SK-N-SH (cell line): Measurements from ENCODE around the gene GDF2. TPM values are rescaled to one million over a fixed set of nuclear protein-coding genes. Genes with fewer than 3 reads are reported as not detected.

ENCODE experiments used
- CTCF ChIA-PET: fragments of 300-600, 350-600 bp; formaldehyde crosslinking; extraction: SDS; loops from one replicate; lab custom pipeline; 2021; lab: Yijun Ruan, JAX
- POLR2A ChIA-PET: fragments of 350-600 bp; sonication (Branson Sonifier 250); formaldehyde crosslinking; extraction: SDS; loops from one replicate; lab custom pipeline; 2020; ENCODE audit warnings: antibody characterized with exemption, inconsistent platforms; lab: Yijun Ruan, JAX
- DNase-seq: peaks from one replicate; pipeline ENCODE4 v3.0.0; 2012
- H2AFZ ChIP-seq: fragments of 200-600 bp; sonication (generic); 2 replicates; pipeline ENCODE4 v1.8.1; 2016; ENCODE audit warnings: antibody characterized with exemption, mild to moderate bottlenecking, low read depth
- H3F3A ChIP-seq: fragments of 200-600 bp; sonication (generic); replicated peaks from 2 replicates; pipeline ENCODE3; 2016; ENCODE audit warnings: antibody characterized with exemption, mild to moderate bottlenecking; ENCODE audit not compliant: insufficient read depth
- H3K27ac ChIP-seq, 2 experiments: fragments of 200-500 bp in 1 of 2; fragments of 200-600 bp in 1 of 2; sonication (Bioruptor generic) in 1 of 2; sonication (generic), shearing (Covaris generic) in 1 of 2; 2 replicates each; pipeline versions ENCODE4 v1.5.1 to v1.6.1; 2014 to 2016; ENCODE audit warnings: low read depth in 2 of 2, inconsistent platforms in 1 of 2, low read length in 1 of 2, mild to moderate bottlenecking in 1 of 2, mixed read lengths in 1 of 2
- H3K27me3 ChIP-seq: fragments of 200-600 bp; sonication (generic), shearing (Covaris generic); 2 replicates; pipeline ENCODE4 v1.6.1; 2016; ENCODE audit warnings: mixed run types; ENCODE audit not compliant: insufficient read depth
- H3K36me3 ChIP-seq, 2 experiments: fragments of 200-500 bp in 1 of 2; fragments of 200-600 bp in 1 of 2; sonication (Bioruptor generic) in 1 of 2; sonication (generic) in 1 of 2; replicated peaks in 1 of 2; 2 replicates each; pipeline versions ENCODE3 to v1.5.1; 2014 to 2016; ENCODE audit warnings: low read length in 1 of 2, mild to moderate bottlenecking in 1 of 2; ENCODE audit not compliant: insufficient read depth in 2 of 2, control insufficient read depth in 1 of 2
- H3K4me1 ChIP-seq, 2 experiments: fragments of 200-500 bp in 1 of 2; fragments of 200-600 bp in 1 of 2; sonication (Bioruptor generic) in 1 of 2; sonication (generic), shearing (Covaris generic) in 1 of 2; 2 replicates each; pipeline versions ENCODE4 v1.5.1 to v1.6.1; 2014 to 2016; ENCODE audit warnings: low read depth in 1 of 2, low read length in 1 of 2, mixed run types in 1 of 2; ENCODE audit not compliant: insufficient read depth in 2 of 2, control insufficient read depth in 1 of 2
- H3K4me2 ChIP-seq: fragments of 200-600 bp; sonication (generic), shearing (Covaris generic); 2 replicates; pipeline ENCODE4 v1.6.1; 2017; ENCODE audit warnings: mixed run types
- H3K4me3 ChIP-seq, 2 experiments: fragments of 200-500 bp in 1 of 2; fragments of 200-600 bp in 1 of 2; sonication (Bioruptor generic) in 1 of 2; sonication (generic), shearing (Covaris generic) in 1 of 2; 2 replicates each; pipeline versions ENCODE4 v1.5.1 to v1.8.1; 2014 to 2016; ENCODE audit warnings: low read depth in 2 of 2, inconsistent platforms in 1 of 2, low read length in 1 of 2, mild to moderate bottlenecking in 1 of 2, mixed read lengths in 1 of 2, moderate library complexity in 1 of 2
- H3K79me2 ChIP-seq: fragments of 200-600 bp; sonication (generic); 2 replicates; pipeline ENCODE4 v1.8.1; 2017; ENCODE audit warnings: mild to moderate bottlenecking; ENCODE audit not compliant: insufficient read depth
- H3K9ac ChIP-seq: fragments of 200-600 bp; sonication (generic); 2 replicates; pipeline ENCODE4 v1.6.1; 2017; ENCODE audit warnings: mixed run types
- H3K9me2 ChIP-seq: fragments of 200-600 bp; sonication (generic); 2 replicates; pipeline ENCODE4 v1.6.1; 2017; ENCODE audit warnings: mixed run types
- H3K9me3 ChIP-seq: fragments of 200-600 bp; sonication (generic); 2 replicates; pipeline ENCODE4 v1.6.1; 2017; ENCODE audit warnings: mixed run types, mild to moderate bottlenecking, moderate library complexity
- H4K20me1 ChIP-seq: fragments of 200-600 bp; sonication (generic); 2 replicates; pipeline ENCODE4 v1.6.1; 2017; ENCODE audit warnings: mild to moderate bottlenecking, mixed run types; ENCODE audit not compliant: insufficient read depth
- CHD2 ChIP-seq: fragments of 150-350 bp; IDR thresholded peaks from 2 replicates; pipeline ENCODE4 v1.6.1; 2018; ENCODE audit warnings: low read length; ENCODE audit not compliant: partially characterized antibody
- CTCF ChIP-seq: fragments of 200-600 bp; sonication (generic); IDR thresholded peaks from 2 replicates; pipeline ENCODE4 v1.6.1; 2017; ENCODE audit warnings: antibody characterized with exemption, mild to moderate bottlenecking, moderate library complexity
- ELF1 ChIP-seq: IDR thresholded peaks from 2 replicates; pipeline ENCODE4 v1.4.0; 2012
- NRF1 ChIP-seq: IDR thresholded peaks from 2 replicates; pipeline ENCODE4 v1.6.1; 2012; ENCODE audit warnings: low read depth, mild to moderate bottlenecking, low read length
- RAD21 ChIP-seq: IDR thresholded peaks from 2 replicates; pipeline ENCODE4 v1.6.1; 2012; ENCODE audit warnings: mild to moderate bottlenecking, low read length
- REST ChIP-seq: IDR thresholded peaks from 2 replicates; pipeline ENCODE4 v1.6.1; 2012; ENCODE audit warnings: mild to moderate bottlenecking, low read depth, low read length, moderate library complexity
- TCF12 ChIP-seq: IDR thresholded peaks from 2 replicates; pipeline ENCODE4 v1.4.0; 2012
- WGBS: methylation state at CpG from one replicate; pipeline ENCODE4 v1.1.6; 2017; ENCODE audit warnings: low lambda C conversion rate; 5-methylcytosine and 5-hydroxymethylcytosine counted together
- polyA plus RNA-seq, 3 experiments: library from polyadenylated mRNA; depleted of rRNA; stranded (reverse); fragments of >200 nt; gene quantifications; 2 replicates each; pipeline ENCODE4 v1.2.3, GENCODE V29; 2012

The GDF2 gene
- polyA plus RNA-seq, 1 of the 3 experiments (the other 2 are of a cell fraction) = not detected

GRCh38 chr10:47307381-47307780 is 14.9 kb upstream of the GDF2 start (continued):
- no peak for TF ChIP-seq REST

- ChIA-PET POLR2A (no interaction called here), CTCF (interaction anchor here (0.6 to 12.0 kb wide), 9 partner anchors 9 to 315 kb away, joined by 3 to 337 read pairs (median 3); no protein-coding TSS in a partner anchor)
- Histone ChIP-seq H3K9me3 (no peaks in the 10 kb centered on the region), H3K4me3 (no peak overlapping the region), H3K27ac (peak overlapping the region in 1 of 2 experiments; percentile 43; a peak in 1 of 4 replicates), H3F3A (no peaks in the 10 kb centered on the region), H3K9ac (no peak overlapping the region), H3K4me2 (no peak overlapping the region), H2AFZ (no peak overlapping the region), H3K4me1 (peaks cover 0 to 73% of the 10 kb centered on the region in 2 experiments; a peak in 1 of 4 replicates), H3K79me2 (no peaks in the 10 kb centered on the region), H3K9me2 (no peaks in the 10 kb centered on the region), H3K36me3 (no peaks in the 10 kb centered on the region), H3K27me3 (no peaks in the 10 kb centered on the region; the same call in 1 of the 2 replicates), H4K20me1 (no peaks in the 10 kb centered on the region)
- TF ChIP-seq NRF1 = no peak
- DNase-seq = no peak
- 66% methylated on average over 9 of the region's 9 CpGs for WGBS
Observed at GRCh38 chr10:47308775-47309174, 13.5 kb upstream of the GDF2 start.

- Histone ChIP-seq H3K27me3 (no peaks in the 10 kb centered on the region; the same call in 1 of the 2 replicates), H3K36me3 (no peaks in the 10 kb centered on the region), H3K9me3 (no peaks in the 10 kb centered on the region), H4K20me1 (no peaks in the 10 kb centered on the region), H3K4me3 (no peak overlapping the region), H3K9me2 (no peaks in the 10 kb centered on the region), H2AFZ (no peak overlapping the region), H3K79me2 (no peaks in the 10 kb centered on the region), H3F3A (no peaks in the 10 kb centered on the region), H3K4me1 (peaks cover 0 to 71% of the 10 kb centered on the region in 2 experiments; a peak in 1 of 4 replicates), H3K4me2 (no peak overlapping the region), H3K9ac (no peak overlapping the region), H3K27ac (peak overlapping the region in 1 of 2 experiments; percentile 34; a peak in 1 of 4 replicates)
- 57% methylated on average over 25 of the region's 34 CpGs for WGBS
- peak; percentile 58 for DNase-seq
- POLR2A ChIA-PET = no interaction called here
- TF ChIP-seq REST = no peak
- TF ChIP-seq CTCF = peak; percentile 44
- no peak for TF ChIP-seq TCF12
- no peak for TF ChIP-seq CHD2
- no peak for TF ChIP-seq ELF1
- peak; percentile 55 for TF ChIP-seq RAD21
- CTCF ChIA-PET = interaction anchor here (0.6 to 12.0 kb wide), 11 partner anchors 7 to 316 kb away, joined by 3 to 337 read pairs (median 3); no protein-coding TSS in a partner anchor
Observed at GRCh38 chr10:47309408-47310089, 12.7 kb upstream of the GDF2 start.
